ENCODE results near the gene CYP3A7. TPM values are rescaled to one million over a fixed set of nuclear protein-coding genes. Genes with fewer than 3 reads are reported as not detected.

Gene CYP3A7
- total RNA-seq, 1 experiment from 2014 or later: not detected

DNA sequence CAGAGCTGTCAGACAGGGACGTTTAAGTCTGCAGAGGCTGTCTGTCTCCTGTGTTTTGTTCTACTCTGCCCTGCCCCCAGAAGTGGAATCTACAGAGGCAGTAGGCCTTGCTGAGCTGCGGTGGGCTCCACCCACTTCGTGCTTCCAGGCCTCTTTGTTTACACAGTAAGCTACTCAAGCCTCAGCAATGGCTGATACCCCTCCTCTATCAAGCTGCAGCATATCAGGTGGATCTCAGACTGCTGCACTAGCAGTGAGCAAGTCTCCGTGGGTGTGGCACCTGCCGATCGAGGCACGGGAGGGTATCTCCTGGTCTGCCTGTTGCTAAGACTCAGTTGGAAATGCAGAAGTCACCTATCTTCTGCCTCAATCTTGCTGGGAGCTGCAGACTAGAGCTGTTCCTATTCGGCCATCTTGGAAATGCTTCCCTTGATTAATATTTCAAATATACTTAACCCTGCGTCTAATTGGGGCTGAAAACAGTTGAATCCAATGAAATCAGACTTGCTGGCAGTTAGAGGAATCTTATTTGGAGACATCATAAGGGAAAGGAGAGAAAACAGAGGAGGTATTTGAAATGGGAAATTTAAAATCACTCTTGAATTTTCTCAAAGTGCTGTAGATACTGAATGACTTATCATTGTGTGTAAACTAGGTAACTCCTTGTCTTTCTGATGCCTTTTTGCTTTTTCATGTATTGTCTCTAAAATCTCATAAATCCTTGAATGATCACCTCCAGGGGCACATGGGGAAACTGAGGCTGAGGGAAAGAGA is 41.4 kb downstream of the CYP3A7 start:
- no peak overlapping the region; the same call in 1 of the 2 replicates for H3K14ac ChIP-seq (ENCODE audit: insufficient read depth, low read length)
- no peak overlapping the region for H3K23ac ChIP-seq (ENCODE audit: insufficient read length, low read depth, low read length)
- no peak overlapping the region for H2BK120ac ChIP-seq (ENCODE audit: low read depth, low read length, poor library complexity, severe bottlenecking)
- peak overlapping the region; percentile 65 for H2AFZ ChIP-seq (ENCODE audit: low read length)
- Mint-ChIP-seq H3K9me3 (no peaks in the 10 kb centered on the region; a peak in 2 of 5 replicates), H3K36me3 (ENCODE audit: insufficient read depth in 1 of 3, low read depth in 3 of 3) (no peaks in the 10 kb centered on the region), H3K27me3 (ENCODE audit: low read depth) (peaks cover 14% of the 10 kb centered on the region), H3K4me1 (peaks cover 18 to 21% of the 10 kb centered on the region in 2 experiments), H3K27ac (peak overlapping the region in 2 of 3 experiments; percentile 65 to 83; a peak in 6 of 7 replicates), H3K4me3 (peak overlapping the region in 1 of 2 experiments; percentile 12; a peak in 1 of 5 replicates)
- H3K23me2 ChIP-seq (ENCODE audit: insufficient read length, low read depth, low read length, poor library complexity, severe bottlenecking): no peaks in the 10 kb centered on the region
- H3T11ph ChIP-seq (ENCODE audit: low read length): no peak overlapping the region
- H2AK5ac ChIP-seq (ENCODE audit: insufficient read length, low read length): no peak overlapping the region
- no peak overlapping the region for H3K4me2 ChIP-seq (ENCODE audit: insufficient read depth, insufficient read length, low read length)
- H3K9ac ChIP-seq (ENCODE audit: extremely low read depth, insufficient read length, low read length): no peak overlapping the region
- no peaks in the 10 kb centered on the region for H3K79me2 ChIP-seq (ENCODE audit: insufficient read depth, low read length)
- no peak overlapping the region for H3K56ac ChIP-seq (ENCODE audit: insufficient read length, low read depth, low read length)
- no peaks in the 10 kb centered on the region for H4K20me1 ChIP-seq (ENCODE audit: control insufficient read depth, insufficient read depth, insufficient read length)
- no peak overlapping the region for H2BK5ac ChIP-seq (ENCODE audit: insufficient read length, low read length)
- no CpG with 5 or more reads among the region's 9 CpGs for WGBS (ENCODE audit: extremely low coverage, insufficient read length, low lambda C conversion rate)
- H3K9me3 ChIP-seq (ENCODE audit: control insufficient read depth, low read depth, low read length): no peaks in the 10 kb centered on the region
- no peak overlapping the region for H3K27ac ChIP-seq (ENCODE audit: insufficient read length, low read depth, low read length)
- no peak overlapping the region for H4K8ac ChIP-seq (replicated peaks; ENCODE audit: insufficient read length, low read depth, low read length)
- no peaks in the 10 kb centered on the region; the same call in 1 of the 2 replicates for H3K27me3 ChIP-seq (ENCODE audit: insufficient read depth, low read length)
- no peak overlapping the region for H3K4ac ChIP-seq (ENCODE audit: low read depth, low read length)
- peak; percentile 86 for DNase-seq
- no peak overlapping the region for H2BK12ac ChIP-seq (ENCODE audit: insufficient read length, low read depth, low read length)
- H3K79me1 ChIP-seq (ENCODE audit: insufficient read depth, low read depth, low read length, poor library complexity, severe bottlenecking): no peaks in the 10 kb centered on the region
- H2BK20ac ChIP-seq (ENCODE audit: low read depth, low read length, poor library complexity, severe bottlenecking): no peak overlapping the region
- peak overlapping the region; percentile 83 for H3K18ac ChIP-seq (ENCODE audit: insufficient read length, low read depth, low read length)
- H4K91ac ChIP-seq (ENCODE audit: insufficient read length, low read depth, low read length): no peak overlapping the region
- peaks cover 2% of the 10 kb centered on the region; the same call in 1 of the 2 replicates for H3K4me1 ChIP-seq (ENCODE audit: insufficient read depth, low read length)
- TF ChIP-seq, protein P1, sequence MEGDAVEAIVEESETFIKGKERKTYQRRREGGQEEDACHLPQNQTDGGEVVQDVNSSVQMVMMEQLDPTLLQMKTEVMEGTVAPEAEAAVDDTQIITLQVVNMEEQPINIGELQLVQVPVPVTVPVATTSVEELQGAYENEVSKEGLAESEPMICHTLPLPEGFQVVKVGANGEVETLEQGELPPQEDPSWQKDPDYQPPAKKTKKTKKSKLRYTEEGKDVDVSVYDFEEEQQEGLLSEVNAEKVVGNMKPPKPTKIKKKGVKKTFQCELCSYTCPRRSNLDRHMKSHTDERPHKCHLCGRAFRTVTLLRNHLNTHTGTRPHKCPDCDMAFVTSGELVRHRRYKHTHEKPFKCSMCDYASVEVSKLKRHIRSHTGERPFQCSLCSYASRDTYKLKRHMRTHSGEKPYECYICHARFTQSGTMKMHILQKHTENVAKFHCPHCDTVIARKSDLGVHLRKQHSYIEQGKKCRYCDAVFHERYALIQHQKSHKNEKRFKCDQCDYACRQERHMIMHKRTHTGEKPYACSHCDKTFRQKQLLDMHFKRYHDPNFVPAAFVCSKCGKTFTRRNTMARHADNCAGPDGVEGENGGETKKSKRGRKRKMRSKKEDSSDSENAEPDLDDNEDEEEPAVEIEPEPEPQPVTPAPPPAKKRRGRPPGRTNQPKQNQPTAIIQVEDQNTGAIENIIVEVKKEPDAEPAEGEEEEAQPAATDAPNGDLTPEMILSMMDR (conservative IDR thresholded peaks at IDR 0.05): no peak
- H4K5ac ChIP-seq (ENCODE audit: insufficient read length, low read depth, low read length): peak overlapping the region; percentile 36
- H2BK15ac ChIP-seq (ENCODE audit: low read depth, low read length): no peak overlapping the region

Measured in H9 (cell line).